Hepatocyte (in vitro differentiated cells): Measurements from ENCODE around the gene DHX16. TPM values are rescaled to one million over a fixed set of nuclear protein-coding genes. Genes with fewer than 3 reads are reported as not detected.

ENCODE experiments used
- DNase-seq: peaks from one replicate; pipeline ENCODE4 v3.0.0-alpha.2; 2016; ENCODE audit warnings: low spot score
- H2AFZ ChIP-seq: fragments of 200-600 bp; sonication (generic); 2 replicates; pipeline ENCODE4 v1.6.0; 2016; ENCODE audit warnings: antibody characterized with exemption, mild to moderate bottlenecking
- H3K27ac ChIP-seq: fragments of 200-600 bp; sonication (generic); 2 replicates; pipeline ENCODE4 v1.5.1; 2016; ENCODE audit warnings: mild to moderate bottlenecking
- H3K27me3 ChIP-seq: fragments of 200-600 bp; sonication (generic); 2 replicates; pipeline ENCODE4 v1.6.1; 2016
- H3K36me3 ChIP-seq: fragments of 200-600 bp; sonication (generic); replicated peaks from 2 replicates; pipeline ENCODE4 v1.5.1; 2016; ENCODE audit warnings: low read depth; ENCODE audit not compliant: insufficient read depth
- H3K4me1 ChIP-seq: fragments of 200-600 bp; sonication (generic); 2 replicates; pipeline ENCODE4 v1.5.1; 2016; ENCODE audit warnings: mild to moderate bottlenecking, moderate library complexity; ENCODE audit not compliant: insufficient read depth
- H3K4me2 ChIP-seq: fragments of 200-600 bp; sonication (generic); 2 replicates; pipeline ENCODE4 v1.6.0; 2016
- H3K4me3 ChIP-seq: fragments of 200-600 bp; sonication (generic); 2 replicates; pipeline ENCODE4 v1.5.1; 2016; ENCODE audit warnings: mild to moderate bottlenecking
- H3K79me2 ChIP-seq: fragments of 200-600 bp; sonication (generic); 2 replicates; pipeline ENCODE4 v1.6.0; 2017; ENCODE audit warnings: mild to moderate bottlenecking
- H3K9me2 ChIP-seq: fragments of 200-600 bp; sonication (generic); replicated peaks from 2 replicates; pipeline ENCODE4 v1.6.0; 2017; ENCODE audit warnings: mild to moderate bottlenecking; ENCODE audit not compliant: insufficient read depth
- H3K9me3 ChIP-seq: fragments of 200-600 bp; sonication (generic); 2 replicates; pipeline ENCODE4 v1.5.1; 2016; ENCODE audit warnings: low read depth, mild to moderate bottlenecking
- H4K20me1 ChIP-seq: fragments of 200-600 bp; sonication (generic); 2 replicates; pipeline ENCODE4 v1.6.0; 2016; ENCODE audit warnings: mild to moderate bottlenecking; ENCODE audit not compliant: insufficient read depth, poor library complexity, severe bottlenecking
- EZH2 ChIP-seq: fragments of 200-600 bp; sonication (generic); IDR thresholded peaks from 2 replicates; pipeline ENCODE4 v1.6.1; 2016; ENCODE audit warnings: antibody characterized with exemption, mild to moderate bottlenecking, borderline replicate concordance
- EZH2phosphoT487 ChIP-seq: fragments of 200-600 bp; sonication (generic); IDR thresholded peaks from one replicate; pipeline ENCODE4 v1.6.1; 2018; ENCODE audit warnings: antibody characterized with exemption, mild to moderate bottlenecking, low read depth, moderate library complexity; ENCODE audit not compliant: unreplicated experiment, severe bottlenecking
- WGBS: methylation state at CpG from one replicate; pipeline ENCODE4 v1.1.6; 2016; ENCODE audit warnings: low lambda C conversion rate; ENCODE audit errors: missing lambda C conversion rate; 5-methylcytosine and 5-hydroxymethylcytosine counted together
- polyA plus RNA-seq: library from polyadenylated mRNA; unstranded; fragments of >200 nt; fragmentation: Nextera tagmentation; extraction: Ambion mirVana; gene quantifications from 2 replicates; pipeline ENCODE4 v1.2.1, GENCODE V29; 2016
- total RNA-seq: library from RNA; depleted of rRNA; stranded (reverse); fragments of >200 nt; gene quantifications from 2 replicates; pipeline ENCODE4 v1.2.3, GENCODE V29; 2014
- TF ChIP-seq, protein P1 (sequence below): fragments of 200-600 bp; sonication (generic); IDR thresholded peaks from 2 replicates; pipeline ENCODE4 v1.5.1; 2016; ENCODE audit warnings: antibody characterized with exemption, mild to moderate bottlenecking; ENCODE audit not compliant: poor library complexity

The DHX16 gene
- total and polyA plus RNA-seq, 2 experiments from 2014 or later: 19.4 to 28.4 TPM

DNA sequence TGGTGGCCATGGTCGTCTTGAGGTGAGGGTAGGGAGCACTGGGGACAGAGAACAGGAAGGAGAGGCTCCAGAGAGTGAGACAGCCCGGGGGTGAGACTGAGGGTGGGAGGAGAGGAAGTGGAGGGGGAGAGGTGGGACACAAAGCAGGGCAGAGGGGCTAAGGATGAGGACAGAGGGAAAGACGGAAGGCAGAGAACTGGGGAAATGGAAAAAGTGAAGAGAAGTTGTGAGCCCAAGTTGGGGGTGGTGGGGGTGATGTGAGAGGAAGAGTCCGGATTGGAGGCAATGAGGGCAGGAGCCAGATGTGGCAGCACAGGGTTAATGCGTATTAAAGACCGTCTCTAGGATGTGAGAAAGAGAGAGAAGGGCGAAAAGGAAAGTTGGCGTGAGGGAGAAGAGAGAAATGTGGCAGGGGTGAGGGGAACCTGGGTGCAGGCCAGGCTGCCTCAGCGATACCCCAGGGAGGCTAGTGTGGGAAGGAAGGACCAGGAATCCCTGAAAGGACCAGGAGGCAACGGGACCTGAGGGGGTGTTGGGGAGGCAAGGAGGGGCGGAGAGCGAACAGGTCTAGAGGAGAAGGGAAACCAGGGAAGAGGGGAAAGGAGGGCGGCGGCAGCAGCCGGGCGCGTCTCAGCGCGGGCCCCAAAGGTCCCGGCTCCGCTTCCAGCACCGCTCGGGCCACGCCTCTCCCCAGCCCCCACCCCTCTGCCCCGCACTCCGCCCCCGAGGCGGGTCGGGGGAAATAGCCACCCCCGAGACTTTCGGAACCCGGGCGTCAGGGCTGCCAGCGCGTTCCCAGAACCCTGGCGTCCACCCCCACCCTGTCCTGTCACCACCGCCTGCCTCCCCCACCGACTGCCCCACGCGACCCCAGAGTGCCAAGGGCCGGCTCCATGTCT, 13.5 kb upstream of the DHX16 start, which contains the start of gene PPP1R18:
TSS of gene PPP1R18 (minus strand) at position 637 of the 899 bp plus-strand sequence. CDS start at position 10, 627 bp downstream.
- WGBS: 10% methylated on average over 13 of the region's 41 CpGs
- Histone ChIP-seq H3K9me2 (no peaks in the 10 kb centered on the region), H3K27me3 (no peaks in the 10 kb centered on the region), H3K36me3 (no peaks in the 10 kb centered on the region), H2AFZ (peak within 1 kb of the TSS; percentile 86), H3K4me1 (peaks cover 46% of the 10 kb centered on the region), H4K20me1 (peaks cover 4% of the 10 kb centered on the region), H3K27ac (peak within 1 kb of the TSS; percentile 98), H3K4me2 (peak within 1 kb of the TSS; percentile 93), H3K4me3 (peak within 1 kb of the TSS; percentile 94), H3K9me3 (no peaks in the 10 kb centered on the region), H3K79me2 (peaks cover 68% of the 10 kb centered on the region)
- TF ChIP-seq EZH2phosphoT487 (no peak), EZH2 (no peak)
- TF ChIP-seq, protein P1, sequence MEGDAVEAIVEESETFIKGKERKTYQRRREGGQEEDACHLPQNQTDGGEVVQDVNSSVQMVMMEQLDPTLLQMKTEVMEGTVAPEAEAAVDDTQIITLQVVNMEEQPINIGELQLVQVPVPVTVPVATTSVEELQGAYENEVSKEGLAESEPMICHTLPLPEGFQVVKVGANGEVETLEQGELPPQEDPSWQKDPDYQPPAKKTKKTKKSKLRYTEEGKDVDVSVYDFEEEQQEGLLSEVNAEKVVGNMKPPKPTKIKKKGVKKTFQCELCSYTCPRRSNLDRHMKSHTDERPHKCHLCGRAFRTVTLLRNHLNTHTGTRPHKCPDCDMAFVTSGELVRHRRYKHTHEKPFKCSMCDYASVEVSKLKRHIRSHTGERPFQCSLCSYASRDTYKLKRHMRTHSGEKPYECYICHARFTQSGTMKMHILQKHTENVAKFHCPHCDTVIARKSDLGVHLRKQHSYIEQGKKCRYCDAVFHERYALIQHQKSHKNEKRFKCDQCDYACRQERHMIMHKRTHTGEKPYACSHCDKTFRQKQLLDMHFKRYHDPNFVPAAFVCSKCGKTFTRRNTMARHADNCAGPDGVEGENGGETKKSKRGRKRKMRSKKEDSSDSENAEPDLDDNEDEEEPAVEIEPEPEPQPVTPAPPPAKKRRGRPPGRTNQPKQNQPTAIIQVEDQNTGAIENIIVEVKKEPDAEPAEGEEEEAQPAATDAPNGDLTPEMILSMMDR: no peak
- peak; percentile 83 for DNase-seq

DNA sequence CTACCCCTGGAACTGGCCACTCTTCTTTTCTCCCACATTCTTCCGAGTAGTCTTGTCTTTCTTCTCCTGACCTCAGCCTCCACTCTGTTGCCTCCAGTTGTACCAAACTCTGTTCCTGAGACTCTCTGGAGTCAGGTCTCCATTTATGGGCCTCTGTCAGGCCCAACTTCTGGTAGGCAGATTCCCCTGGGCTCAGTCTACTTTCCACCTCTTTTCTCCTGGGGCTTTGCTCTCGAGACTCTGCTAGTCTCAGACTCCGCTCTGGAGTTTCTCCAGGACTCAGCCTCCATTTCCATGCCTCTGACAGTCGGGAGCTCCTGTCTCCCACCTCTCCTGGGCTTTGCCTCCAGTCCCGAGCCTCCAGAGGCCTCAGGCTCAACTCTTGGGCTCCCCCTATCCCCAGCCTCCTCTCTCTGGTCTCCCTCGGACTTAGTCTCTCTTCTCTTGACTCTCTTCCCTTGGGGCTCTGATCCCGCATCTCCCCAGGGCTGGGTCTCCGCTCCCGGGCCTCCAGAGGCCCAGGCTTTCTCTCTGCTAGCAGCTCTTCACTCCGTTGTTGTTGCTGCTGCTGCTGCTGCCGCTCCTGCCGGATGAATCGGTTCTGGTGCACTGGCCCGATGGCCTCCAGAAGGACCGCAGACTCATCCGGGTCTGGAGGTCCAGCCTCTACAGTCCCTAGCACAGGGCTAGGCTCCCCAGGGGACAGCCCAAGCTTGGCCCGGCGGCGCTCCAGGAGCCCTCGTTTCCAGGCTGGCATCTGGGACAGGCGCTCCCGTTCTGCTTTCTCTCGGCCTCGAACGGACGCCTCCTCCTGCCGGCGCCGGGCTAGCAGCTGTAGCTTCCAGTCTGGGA, 12.6 kb upstream of the DHX16 start:
- H4K20me1 ChIP-seq: peaks cover 4% of the 10 kb centered on the region
- peaks cover 72% of the 10 kb centered on the region for H3K79me2 ChIP-seq

DNA sequence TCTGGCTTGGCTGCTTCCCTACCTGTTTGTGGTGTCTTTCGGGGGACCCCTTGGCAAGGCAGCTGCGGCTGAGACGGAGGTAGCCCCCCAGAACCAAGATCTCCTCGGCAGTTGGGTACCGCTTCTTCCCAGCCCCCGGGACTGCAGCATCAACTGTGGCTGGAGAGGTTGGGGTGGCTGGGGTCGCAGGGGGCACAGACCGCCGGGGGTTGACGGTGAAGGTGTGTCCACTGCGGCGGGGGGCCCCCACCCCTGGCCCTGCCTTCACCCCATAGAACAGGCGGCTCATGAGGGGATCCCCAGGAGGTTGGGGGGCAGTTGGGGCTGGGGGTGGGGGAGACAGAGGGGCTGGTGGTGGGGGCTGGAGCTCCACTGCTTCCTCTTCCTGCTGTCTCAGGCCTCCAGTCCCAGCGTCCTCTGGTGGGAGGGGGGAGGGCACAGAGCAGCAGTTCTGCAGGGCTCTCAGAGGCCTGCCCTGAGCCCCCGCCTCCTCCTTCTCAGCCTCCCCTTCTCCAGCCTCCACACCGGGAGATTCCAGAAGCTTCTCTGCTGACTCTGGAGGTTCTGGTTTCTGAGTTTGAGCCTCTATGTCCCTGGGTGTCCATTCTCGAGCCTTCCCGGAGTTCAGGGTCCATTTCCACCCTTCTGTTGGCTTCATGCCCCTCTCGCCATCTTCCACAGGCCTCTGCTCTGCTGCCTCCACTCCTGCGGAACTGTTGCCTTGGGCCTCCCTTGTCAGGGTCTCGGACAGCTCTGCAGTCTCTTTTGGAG, 11.8 kb upstream of the DHX16 start:
- no peak for DNase-seq
- H3K9me2 ChIP-seq: no peaks in the 10 kb centered on the region
- H3K4me1 ChIP-seq: peaks cover 46% of the 10 kb centered on the region
- H3K4me2 ChIP-seq: peak overlapping the region; percentile 93
- WGBS: 87% methylated on average over 13 of the region's 21 CpGs
- H3K36me3 ChIP-seq: no peaks in the 10 kb centered on the region
- H3K27me3 ChIP-seq: no peaks in the 10 kb centered on the region
- TF ChIP-seq, protein P1: no peak
- TF ChIP-seq EZH2phosphoT487 (no peak), EZH2 (no peak)
- no peaks in the 10 kb centered on the region for H3K9me3 ChIP-seq
- peaks cover 4% of the 10 kb centered on the region for H4K20me1 ChIP-seq
- no peak overlapping the region for H2AFZ ChIP-seq
- no peak overlapping the region for H3K4me3 ChIP-seq
- peaks cover 72% of the 10 kb centered on the region for H3K79me2 ChIP-seq
- peak overlapping the region; percentile 98 for H3K27ac ChIP-seq

More for the DNA sequence above, 12.6 kb upstream of the DHX16 start:
- Histone ChIP-seq H3K4me1 (peaks cover 46% of the 10 kb centered on the region), H3K27ac (peak overlapping the region; percentile 98), H3K27me3 (no peaks in the 10 kb centered on the region), H3K9me2 (no peaks in the 10 kb centered on the region), H3K9me3 (no peaks in the 10 kb centered on the region), H3K36me3 (no peaks in the 10 kb centered on the region), H2AFZ (no peak overlapping the region), H3K4me3 (no peak overlapping the region), H3K4me2 (peak overlapping the region; percentile 93)
- 70% methylated on average over 29 of the region's 29 CpGs for WGBS
- DNase-seq: no peak
- TF ChIP-seq EZH2phosphoT487 (no peak), EZH2 (no peak)
- TF ChIP-seq, protein P1: no peak
